Stimulated activated CD8-positive, alpha-beta memory T cell treated with anti-CD3 and anti-CD28 coated beads, Interleukin-7, amount 100 ng/mL, for 24 hours (primary cell): ENCODE results near the gene PNPO.
A peak's percentile ranks its signal among the peaks of the same experiment; 100 is the strongest.

Experiments used
- DNase-seq: peaks from one replicate; pipeline ENCODE4 v3.0.0-alpha.2; 2020; ENCODE audit warnings: low read depth

Gene PNPO

DNA sequence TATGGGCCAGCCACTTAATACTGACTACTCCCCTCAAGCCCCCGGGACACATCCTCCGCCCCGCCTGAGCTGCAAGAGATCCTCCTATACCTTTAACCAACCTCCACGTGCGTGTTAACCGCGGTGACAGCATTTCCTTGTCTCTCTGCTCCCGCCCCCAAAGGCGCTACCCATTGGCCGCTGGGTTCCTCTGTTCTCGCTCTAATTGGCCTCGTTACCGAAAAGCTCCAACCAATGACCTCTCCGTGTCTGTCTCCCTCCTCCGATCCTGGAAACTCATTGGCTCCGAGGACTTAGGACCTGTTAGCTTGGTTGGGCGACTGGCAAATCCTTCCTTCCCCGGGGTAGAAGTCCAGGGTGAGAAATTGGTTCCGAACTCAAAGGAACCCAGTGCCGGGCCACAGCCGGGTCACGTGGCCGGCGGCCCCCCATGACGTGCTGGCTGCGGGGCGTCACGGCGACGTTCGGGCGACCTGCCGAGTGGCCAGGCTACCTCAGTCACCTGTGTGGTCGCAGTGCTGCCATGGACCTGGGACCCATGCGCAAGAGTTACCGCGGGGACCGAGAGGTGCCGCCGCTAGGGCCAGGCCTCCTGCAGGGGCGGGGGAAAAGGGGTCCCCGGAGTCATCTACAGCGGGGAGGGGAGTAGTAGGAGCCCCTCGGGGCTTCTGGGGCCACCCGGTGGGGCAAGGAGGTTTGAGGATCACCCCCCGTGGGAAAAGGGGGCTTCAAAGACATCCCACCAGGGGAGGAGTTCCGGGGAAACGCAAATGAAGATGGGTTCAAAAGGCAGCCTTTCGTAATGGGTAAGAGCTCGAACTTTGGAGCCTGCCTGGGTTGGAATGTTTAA is at the start of gene PNPO:
PNPO (plus strand) TSS at position 326 of the 850 bp plus-strand sequence; CDS start at position 431, 105 bp downstream.
- DNase-seq, result peak; percentile 90

DNA sequence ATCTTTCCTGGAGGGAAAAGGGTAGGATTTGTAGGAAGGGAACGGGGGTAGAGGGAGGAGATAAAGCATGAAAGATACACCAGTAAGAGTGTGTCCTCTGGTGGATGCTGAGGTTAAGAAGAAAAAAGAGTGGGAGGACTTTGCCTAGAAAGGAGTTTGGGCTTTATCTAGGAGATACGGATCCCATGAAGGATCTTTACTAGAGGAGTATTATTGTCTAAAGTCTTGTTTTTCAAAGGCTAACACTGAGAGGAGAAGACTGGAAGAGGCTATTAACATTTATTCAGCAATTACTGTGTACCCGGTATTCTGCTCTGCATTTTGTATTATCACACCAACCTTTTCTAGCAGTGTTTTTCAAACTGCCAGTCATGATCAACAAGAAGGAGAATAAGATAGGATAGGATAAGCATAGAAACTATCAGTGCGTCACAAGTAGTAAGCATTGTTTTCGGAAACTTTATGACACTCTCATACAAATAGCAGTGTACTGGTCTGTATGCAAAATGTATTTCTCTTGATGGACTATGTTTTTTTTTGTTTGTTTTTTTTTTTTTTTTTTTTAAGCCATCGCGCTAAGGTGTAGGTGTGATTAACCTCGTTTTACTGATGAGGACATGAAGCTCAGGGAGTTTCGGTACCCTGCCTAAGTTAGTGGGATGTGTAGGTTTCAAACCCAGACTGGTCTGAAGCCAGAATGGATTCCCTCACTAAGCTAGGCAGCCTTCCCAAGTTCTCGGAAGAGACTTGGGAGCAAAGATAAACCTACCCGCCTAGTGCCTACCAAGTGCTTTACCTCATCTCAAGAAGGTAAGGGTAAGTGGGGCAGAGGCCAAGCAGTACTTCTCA is 46.6 kb upstream of the PNPO start:
- no peak for DNase-seq

DNA sequence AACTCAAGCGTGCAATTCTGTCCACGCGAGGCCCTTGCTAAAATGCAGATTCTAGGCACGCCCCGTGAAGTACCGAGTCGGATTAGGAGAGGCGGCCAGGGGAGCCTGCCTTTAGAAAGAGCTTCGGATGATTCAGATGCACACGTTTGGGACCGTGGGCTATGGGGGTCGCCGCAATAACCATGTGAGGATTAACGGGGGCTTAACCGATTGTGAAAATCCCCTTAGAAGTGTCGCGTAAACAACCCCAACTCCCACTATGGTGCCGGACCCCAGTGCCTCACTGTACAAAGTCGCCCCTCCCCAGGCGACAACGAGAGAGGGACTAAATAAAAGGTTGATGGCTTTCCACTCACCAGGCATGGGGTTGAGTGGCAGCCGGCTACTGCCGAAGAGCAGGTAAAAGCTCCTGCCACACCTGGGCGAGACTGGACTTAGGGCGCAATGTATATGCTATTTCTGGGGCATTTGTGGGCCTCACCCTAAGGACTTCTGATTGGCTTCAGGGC is 46.0 kb upstream of the PNPO start:
- DNase-seq, result peak; percentile 8

DNA sequence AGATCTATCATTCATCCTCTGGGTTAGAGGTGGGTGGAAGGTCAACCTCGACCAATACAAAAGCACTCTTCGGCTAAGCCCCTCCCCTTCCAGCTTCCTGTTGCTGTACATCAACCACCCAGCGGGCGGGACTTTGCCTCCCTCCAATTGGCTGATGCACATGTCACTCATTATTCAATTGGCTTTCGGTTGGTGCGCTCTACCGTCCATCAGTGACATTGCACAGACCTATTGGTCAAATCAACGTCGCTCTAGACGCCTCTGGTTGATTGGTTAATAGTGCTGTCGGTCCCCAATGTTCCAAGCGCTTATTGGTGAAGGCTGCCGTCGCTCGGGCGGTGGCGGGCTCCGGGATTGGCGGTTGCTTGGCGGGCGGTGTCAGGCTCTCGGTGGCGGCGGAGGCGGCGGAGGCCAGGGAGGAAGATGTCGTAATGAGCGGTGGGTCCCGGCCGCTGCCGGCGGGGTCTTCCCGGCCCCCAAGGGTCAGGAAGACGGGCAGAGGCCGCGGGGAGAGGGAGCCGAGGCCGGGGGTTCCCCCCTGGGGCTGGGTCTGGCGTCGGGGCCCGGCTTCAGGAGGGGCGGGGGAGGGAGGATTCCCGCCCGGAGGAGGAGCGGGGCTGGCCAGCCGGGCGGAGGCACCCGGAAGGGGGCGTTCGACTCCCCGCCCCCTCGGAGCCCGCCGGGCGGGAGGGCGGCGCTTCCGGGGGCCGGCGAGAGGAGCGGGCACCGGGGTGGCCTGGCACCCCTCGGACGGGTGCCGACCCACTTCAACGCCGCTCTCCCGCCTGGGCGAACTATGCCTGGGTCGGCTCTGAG is 45.3 kb upstream of the PNPO start, which contains the start of gene SP2:
SP2 (plus strand) TSS at position 381 of the 816 bp plus-strand sequence; CDS start at position 432, 51 bp downstream.
- DNase-seq, result peak; percentile 95

DNA sequence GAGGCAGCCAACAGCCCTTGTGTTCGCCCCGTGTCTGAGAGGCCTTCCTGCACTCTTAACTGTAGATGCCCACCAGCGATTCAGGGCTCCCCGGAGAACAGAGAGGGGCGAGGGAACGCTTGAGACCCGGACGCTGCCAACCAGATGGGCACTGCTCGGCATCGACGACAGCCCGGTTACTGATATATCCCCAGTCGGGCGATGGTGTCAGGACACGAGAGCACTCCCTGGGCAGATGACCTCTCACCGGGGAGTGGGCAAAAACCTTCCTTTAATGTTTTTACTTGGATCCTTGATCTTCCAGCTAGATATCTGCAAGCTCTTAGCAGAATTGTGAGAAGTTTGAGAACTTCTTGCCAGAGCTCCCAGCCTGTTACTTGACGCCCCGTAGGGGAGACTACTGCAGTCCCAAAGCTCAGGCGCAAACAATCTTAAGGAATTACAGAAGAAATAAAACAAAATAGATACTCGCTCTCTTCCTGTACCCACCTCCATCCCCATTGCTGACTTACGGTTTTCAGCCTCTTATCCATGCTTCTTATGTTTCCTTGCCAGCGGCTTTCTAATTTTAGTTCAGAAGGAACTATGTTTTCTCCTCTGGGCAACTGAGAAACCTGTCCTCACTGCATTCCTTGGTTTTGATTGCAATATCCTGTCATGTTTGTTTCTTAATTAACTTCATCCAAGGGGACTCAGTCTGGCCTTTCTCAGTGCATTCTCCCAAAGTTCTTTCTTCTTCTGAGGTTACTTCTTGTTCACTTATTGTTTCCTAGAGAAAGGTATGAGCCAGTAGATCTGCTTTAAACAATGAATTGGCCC is 44.5 kb upstream of the PNPO start:
- no peak for DNase-seq

DNA sequence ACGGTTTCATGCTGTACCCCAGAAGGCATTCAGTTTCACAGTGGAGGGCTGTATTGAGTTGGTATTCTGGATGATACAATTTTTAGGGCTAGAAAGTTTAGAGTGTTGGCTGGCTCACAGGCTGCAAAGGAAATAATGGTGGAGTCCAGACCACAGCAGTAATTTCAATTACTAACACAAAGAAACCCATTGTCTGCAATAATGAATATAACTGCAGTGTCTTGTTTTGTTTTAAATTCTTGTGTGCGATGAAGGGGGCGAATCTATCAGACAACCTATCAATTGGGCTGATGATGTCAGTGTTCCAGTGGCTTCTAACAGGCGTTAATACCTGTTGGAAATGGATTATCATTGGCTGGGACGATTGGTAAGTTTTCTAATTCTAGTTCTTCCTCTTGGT is 43.8 kb upstream of the PNPO start:
- no peak for DNase-seq

DNA sequence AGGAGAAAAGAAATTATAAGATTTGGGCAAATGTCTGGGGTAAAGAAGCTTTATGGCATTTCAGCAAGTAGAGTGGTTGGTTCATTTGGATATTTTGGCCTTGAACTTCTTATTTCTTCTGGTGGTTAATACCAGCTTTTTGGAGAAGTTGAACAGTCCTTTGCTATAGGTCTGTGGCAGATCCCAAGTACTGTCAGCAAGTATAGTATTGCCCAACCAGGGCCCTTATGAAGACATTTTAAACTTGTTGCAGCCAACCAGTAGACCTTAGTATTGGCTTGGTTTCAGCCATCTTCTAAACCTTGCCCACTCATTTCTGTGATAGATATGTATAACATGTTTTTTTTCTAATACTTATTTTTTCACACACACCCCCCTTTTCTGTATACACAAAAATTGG is 43.1 kb upstream of the PNPO start:
- DNase-seq, result no peak

DNA sequence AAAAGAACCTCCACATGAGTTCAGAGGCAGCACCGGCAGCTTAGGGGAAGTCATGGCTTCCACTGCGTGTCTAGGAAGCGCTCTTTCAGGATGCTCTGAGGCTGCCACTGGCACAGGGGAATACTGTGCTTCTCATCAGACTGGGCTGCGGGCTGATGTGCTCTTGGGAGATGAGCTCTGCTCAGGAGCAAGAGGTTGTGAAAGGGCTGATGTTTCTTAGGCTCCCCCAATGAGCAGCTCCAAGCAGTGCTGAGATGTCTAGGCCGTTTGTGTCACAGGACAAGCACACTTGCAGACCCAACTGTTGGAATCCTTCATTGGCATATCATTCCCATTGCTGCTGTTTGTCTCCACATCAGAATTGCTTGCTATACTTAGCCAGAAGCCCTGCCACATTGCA is 41.7 kb upstream of the PNPO start:
- DNase-seq, result no peak

DNA sequence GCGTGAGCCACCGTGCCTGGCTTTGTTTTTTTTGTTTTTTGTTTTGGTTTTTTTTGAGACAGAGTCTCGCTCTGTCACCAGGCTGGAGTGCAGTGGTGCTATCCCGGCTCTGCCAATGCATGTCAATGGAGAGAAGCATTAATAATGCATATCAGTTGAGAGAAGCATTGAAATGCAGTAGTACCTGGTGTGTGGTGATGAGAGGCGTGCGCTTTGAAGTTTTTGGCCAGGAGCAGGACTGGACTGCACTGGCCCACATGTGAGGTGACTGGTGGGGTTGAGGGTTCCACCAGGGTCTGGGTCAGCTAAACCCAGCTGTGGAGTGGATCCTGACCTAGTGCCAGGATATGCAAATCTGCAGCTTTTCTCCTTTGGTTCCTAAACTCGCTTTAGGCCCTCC is 39.9 kb upstream of the PNPO start:
- DNase-seq, result no peak

DNA sequence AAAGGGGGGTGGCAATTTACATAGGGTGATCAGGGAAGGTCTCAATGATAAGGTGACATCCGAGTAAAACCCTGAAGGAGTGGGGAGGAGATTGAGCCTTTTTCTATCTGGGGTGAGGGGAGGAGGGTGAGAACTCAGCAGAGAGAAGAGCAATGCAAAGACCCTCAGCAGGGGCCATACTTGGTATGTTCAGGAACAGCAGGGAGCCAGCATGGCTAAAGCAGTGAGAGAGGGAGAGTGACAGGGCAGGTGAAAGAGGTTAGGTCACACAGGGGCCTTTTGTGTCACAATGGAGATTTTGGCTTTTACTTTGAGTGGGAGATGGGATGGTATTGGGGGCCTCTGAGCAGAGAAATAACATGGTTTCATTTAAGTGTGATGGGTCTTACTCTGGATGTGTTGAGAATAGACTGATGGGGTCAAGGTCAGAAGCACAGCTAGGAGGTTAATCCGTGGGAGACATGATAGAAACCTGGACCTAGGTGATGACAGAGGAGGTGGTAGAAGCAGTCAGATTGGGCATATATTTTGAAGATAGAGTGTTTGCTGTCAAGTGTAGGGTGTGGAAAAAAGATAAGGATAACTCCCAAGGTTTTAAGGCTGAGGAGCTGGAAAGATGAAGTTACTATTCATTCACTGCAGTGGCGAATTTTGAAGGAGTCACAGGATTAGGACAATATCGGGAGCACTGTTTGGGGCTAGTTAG is 39.2 kb upstream of the PNPO start:
- DNase-seq, result no peak

DNA sequence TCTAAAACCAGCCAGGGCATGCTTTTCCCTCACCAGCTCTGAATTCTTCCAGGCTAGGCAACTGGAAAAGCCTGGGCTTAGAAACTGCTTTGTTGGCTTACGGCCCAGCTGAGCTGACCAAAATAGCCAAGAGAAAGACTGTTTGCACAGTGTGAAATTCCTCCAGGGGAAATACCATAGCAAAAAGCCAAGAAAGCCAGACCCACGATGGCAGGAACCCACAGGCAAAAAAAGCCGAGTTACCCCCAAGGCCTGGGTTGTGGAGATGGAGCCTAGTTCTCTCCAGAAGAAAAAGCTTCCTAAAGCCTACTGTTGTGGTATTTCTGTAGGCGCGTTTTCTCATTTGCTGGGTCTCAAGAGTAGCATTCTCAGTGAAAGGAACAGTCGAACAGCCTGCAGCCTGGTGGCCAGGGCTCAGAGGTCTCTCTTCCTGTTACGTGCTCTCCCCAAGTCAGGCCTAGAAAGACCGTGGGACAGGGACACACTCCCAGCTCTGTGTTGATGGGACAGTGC is 36.1 kb upstream of the PNPO start:
- DNase-seq, result no peak

DNA sequence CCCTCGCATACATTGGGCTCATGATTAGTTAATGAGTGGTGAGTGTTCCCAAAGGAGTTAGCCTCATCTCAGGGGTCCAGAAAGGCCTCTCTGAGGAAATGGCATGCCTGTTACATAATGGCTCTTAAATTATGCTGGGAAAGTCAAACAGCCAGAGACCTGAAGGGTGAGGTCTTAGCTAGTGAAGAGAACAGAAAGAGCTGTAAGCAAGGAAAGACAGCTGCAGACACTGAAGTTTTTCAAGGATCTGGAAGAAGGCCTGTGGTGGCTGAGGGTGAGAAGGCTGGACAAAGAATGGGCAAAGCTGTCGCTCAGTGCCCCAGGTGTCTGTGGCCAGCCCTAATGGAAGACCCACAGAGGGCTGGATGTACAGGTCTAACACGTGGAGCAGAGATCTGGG is 34.9 kb upstream of the PNPO start:
- no peak for DNase-seq

DNA sequence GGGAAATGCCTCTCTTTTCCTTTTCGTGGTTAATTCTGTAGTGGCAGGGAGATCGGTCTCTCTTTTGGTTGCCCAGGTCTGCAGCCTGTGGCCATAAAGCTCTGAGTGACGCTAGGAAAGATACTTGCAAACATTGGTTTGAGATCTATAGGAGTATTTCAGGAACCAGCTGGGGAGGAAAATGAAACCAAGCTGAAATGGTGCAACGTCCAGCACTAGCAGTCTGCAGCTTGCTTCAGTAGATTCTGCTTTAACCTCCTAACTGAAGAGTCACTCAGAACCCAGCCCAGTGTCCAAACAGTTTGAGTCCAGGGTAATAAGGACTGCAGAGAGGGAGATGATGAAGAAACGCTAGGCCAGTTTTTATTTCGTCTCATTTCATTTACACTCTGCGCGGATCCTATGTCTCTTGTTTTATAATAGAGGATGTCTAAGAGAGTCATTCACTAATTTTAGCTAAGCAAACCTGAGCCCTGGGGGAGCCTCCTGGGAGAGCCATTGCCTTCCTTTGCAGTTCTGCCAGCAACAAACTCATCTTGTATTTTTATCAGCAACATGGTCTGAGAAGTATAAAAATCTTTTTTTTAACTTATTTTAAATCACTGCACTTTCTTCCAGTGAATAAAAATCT is 33.3 kb upstream of the PNPO start:
- DNase-seq, result no peak

DNA sequence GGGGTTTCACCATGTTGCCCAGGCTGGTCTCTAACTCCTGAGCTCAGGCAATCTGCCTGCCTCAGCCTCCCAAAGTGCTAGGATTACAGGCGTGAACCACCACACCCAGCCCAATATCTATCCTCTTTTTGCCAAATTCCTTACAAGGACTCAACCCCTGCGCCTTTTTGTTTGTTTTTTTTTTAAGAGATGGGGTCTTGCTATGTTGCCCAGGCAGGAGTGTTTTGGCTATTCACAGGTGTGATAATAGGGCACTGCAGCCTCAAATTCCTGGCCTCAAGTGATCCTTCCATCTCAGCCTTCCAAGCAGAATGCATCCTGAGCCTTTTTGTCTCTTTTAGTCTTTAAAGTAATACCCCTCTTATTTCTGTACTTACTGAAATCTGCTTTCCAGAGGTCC is 28.3 kb upstream of the PNPO start:
- DNase-seq, result no peak

DNA sequence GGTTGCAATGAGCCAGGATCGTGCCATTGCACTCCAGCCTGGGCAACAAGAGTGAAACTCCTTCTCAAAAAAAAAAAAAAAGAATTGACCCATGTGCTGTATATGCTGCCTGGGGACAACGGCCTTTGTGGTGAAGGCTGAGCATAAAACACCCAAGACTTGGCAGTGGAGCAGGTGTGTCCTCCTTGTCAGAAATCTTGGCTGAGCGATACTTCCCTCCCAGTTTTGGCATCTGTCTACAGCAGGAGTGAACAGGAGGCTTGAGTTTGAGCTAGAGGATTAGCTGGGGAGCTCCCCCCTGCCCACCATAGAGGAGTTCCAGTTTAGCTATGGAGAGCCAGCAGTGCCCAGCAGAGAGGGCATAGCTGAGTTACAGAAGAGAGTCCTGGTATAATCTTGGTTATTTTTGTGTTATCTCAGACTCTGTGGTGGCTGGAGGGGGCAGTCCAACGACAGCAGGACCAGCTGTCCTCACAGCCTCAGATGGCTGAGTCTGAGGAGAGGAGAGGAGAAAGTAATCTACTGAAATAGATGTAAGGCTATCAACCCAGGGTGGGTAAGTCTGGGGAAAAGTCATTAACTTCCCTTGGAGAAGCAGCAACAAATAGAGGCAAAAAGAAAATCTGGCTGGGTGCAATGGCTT is 26.9 kb upstream of the PNPO start:
- DNase-seq, result no peak

DNA sequence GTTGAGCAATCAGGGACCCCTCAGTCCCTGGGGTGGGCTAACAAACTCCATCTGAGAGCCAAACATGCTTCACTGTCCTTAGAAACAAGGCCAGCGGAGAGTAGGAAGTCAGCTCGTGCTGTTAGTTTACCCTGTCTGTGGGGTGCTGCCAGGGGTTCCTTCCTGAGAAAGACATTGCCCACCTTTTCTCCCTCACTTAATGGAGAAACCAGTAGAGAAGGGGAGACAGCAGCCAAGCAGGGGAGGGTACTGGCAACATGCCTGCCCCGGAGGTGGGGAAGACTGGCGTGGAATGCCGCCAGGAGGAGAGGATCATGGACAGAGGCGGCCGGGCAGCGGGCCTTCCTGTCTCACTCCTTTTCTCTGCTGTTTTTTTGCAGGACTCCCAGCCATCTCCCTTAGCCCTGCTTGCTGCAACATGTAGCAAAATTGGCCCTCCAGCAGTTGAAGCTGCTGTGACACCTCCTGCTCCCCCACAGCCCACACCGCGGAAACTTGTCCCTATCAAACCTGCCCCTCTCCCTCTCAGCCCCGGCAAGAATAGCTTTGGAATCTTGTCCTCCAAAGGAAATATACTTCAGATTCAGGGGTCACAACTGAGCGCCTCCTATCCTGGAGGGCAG is 25.5 kb upstream of the PNPO start:
- DNase-seq, result no peak

DNA sequence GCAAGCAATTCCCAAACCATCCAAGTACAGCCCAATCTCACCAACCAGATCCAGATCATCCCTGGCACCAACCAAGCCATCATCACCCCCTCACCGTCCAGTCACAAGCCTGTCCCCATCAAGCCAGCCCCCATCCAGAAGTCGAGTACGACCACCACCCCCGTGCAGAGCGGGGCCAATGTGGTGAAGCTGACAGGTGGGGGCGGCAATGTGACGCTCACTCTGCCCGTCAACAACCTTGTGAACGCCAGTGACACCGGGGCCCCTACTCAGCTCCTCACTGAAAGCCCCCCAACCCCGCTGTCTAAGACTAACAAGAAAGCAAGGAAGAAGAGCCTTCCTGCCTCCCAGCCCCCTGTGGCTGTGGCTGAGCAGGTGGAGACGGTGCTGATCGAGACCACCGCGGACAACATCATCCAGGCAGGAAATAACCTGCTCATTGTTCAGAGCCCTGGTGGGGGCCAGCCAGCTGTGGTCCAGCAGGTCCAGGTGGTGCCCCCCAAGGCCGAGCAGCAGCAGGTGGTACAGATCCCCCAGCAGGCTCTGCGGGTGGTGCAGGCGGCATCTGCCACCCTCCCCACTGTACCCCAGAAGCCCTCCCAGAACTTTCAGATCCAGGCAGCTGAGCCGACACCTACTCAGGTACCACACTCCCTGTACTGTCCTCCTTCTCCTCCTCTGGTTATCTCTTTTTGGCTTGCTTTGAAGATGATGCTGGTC is 24.7 kb upstream of the PNPO start:
- DNase-seq, result no peak

DNA sequence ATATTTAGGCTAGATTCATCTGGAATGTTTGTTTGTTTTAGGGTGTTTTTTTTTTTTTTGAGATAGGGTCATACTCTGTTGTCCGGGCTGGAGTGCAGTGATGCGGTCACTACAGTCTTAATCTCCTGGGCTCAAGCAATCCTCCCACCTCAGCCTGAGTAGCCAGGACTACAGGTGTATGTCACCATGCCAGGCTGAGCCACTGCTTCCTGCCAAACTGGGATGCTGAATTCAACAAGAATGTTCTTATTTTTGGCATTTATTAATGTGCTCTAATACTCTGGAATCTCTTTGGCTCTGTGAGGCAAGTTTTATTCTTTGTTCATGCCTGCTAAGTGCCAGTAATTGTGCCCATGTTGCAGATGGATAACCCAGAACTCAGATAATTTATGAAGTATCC is 23.8 kb upstream of the PNPO start:
- DNase-seq, result no peak
